PFSK-1 (cell line): ENCODE results near the gene CCNG2.

Experiments
- POLR2AphosphoS5 ChIP-seq: IDR thresholded peaks from 2 replicates; pipeline ENCODE4 v1.6.1; 2012; ENCODE audit warnings: low read depth, mild to moderate bottlenecking, control low read depth, low read length, moderate library complexity
- TAF1 ChIP-seq: IDR thresholded peaks from 2 replicates; pipeline ENCODE4 v1.6.1; 2012; ENCODE audit warnings: low read length, control low read depth, borderline replicate concordance; ENCODE audit not compliant: insufficient read depth
- TF ChIP-seq, protein P1 (sequence below), 2 experiments: IDR thresholded peaks; 2 replicates each; pipeline versions ENCODE4 v1.6.1 to v1.8.0; 2011 to 2012; ENCODE audit warnings: low read depth in 2 of 2, low read length in 2 of 2, control low read depth in 1 of 2, inconsistent platforms in 1 of 2, mild to moderate bottlenecking in 1 of 2, moderate library complexity in 1 of 2; ENCODE audit not compliant: insufficient read depth in 1 of 2

DNA sequence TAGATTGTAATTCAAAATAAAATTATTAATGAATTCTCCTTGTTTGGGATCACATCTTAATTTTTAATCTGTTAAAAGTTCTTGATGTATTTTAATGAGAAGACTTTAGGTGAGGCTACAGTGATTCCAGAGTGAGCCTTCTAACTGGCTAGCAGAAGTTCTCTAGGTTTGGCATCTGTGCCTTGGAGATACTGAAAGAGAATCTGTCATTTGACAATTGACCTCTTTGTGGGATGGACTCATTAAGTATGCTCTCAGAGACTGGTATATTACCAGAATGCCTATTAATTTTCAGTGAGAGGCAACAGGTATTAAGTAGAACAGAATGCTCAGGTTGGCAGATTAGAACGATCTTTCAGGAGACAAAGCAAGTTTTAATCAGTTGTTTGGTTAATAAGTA lies 10.2 kb downstream of the CCNG2 start:
- TF ChIP-seq POLR2AphosphoS5 (no peak), TAF1 (no peak)
- TF ChIP-seq, protein P1, sequence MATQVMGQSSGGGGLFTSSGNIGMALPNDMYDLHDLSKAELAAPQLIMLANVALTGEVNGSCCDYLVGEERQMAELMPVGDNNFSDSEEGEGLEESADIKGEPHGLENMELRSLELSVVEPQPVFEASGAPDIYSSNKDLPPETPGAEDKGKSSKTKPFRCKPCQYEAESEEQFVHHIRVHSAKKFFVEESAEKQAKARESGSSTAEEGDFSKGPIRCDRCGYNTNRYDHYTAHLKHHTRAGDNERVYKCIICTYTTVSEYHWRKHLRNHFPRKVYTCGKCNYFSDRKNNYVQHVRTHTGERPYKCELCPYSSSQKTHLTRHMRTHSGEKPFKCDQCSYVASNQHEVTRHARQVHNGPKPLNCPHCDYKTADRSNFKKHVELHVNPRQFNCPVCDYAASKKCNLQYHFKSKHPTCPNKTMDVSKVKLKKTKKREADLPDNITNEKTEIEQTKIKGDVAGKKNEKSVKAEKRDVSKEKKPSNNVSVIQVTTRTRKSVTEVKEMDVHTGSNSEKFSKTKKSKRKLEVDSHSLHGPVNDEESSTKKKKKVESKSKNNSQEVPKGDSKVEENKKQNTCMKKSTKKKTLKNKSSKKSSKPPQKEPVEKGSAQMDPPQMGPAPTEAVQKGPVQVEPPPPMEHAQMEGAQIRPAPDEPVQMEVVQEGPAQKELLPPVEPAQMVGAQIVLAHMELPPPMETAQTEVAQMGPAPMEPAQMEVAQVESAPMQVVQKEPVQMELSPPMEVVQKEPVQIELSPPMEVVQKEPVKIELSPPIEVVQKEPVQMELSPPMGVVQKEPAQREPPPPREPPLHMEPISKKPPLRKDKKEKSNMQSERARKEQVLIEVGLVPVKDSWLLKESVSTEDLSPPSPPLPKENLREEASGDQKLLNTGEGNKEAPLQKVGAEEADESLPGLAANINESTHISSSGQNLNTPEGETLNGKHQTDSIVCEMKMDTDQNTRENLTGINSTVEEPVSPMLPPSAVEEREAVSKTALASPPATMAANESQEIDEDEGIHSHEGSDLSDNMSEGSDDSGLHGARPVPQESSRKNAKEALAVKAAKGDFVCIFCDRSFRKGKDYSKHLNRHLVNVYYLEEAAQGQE (IDR thresholded peaks at IDR 0.05; ENCODE audit: insufficient read depth in 1 of 2, low read depth in 2 of 2, low read length in 2 of 2), result no peak
